A549 (cell line): ENCODE results near the gene ARHGAP31. TPM values are rescaled to one million over a fixed set of nuclear protein-coding genes. Genes with fewer than 3 reads are reported as not detected.
A peak's percentile ranks its signal among the peaks of the same experiment; 100 is the strongest.

Experiments
- ATAC-seq, 2 experiments: fragments of 200-7000 bp in 1 of 2; fragments of >200 bp in 1 of 2; cut with Nextera tagmentation in 1 of 2; cut with Tn5 transposase in 1 of 2; 3 replicates each; pipeline versions ENCODE4 v1.8.0 to v1.9.1; 2018 to 2020; ENCODE audit warnings: mild to moderate bottlenecking in 1 of 2, moderate library complexity in 1 of 2
- CTCF ChIA-PET: fragments of 300-600 bp; sonication (Branson Sonifier 250); formaldehyde crosslinking; extraction: SDS; loops from one replicate; lab custom pipeline; 2021; ENCODE audit warnings: antibody characterized with exemption, inconsistent platforms; lab: Yijun Ruan, JAX
- POLR2A ChIA-PET: fragments of 350-600 bp; formaldehyde crosslinking; extraction: SDS; loops from one replicate; lab custom pipeline; 2021; ENCODE audit warnings: antibody characterized with exemption, inconsistent platforms; lab: Yijun Ruan, JAX
- DNase-seq, 2 experiments: peaks; one replicate each; pipeline versions ENCODE4 v3.0.0 to v3.0.0-alpha.2; 2011 to 2016; ENCODE audit warnings: low read depth in 1 of 2, low spot score in 1 of 2
- FAIRE-seq: peaks from 2 replicates; lab custom pipeline; 2011; peaks lifted over from hg19 to GRCh38; lab: Jason Lieb, UNC
- H3K27ac ChIP-seq, 2 experiments: fragments of >200 bp; sonication (Bioruptor Twin); formaldehyde crosslinking; 3 replicates each; pipeline ENCODE4 v1.5.1; 2016 to 2017
- H3K4me1 ChIP-seq: fragments of >200 bp; sonication (Bioruptor Twin); formaldehyde crosslinking; 3 replicates; pipeline ENCODE4 v1.6.1; 2016
- H3K4me2 ChIP-seq: fragments of >200 bp; sonication (Bioruptor Twin); formaldehyde crosslinking; 3 replicates; pipeline ENCODE4 v1.6.1; 2016
- H3K4me3 ChIP-seq: fragments of >200 bp; sonication (Bioruptor Twin); formaldehyde crosslinking; 3 replicates; pipeline ENCODE4 v1.5.1; 2016
- H3K9me3 ChIP-seq: fragments of >200 bp; sonication (Bioruptor Twin); formaldehyde crosslinking; 3 replicates; pipeline ENCODE4 v1.6.1; 2016
- CBX8 ChIP-seq: fragments of 200-600 bp; sonication (generic); IDR thresholded peaks from 2 replicates; pipeline ENCODE4 v1.6.1; 2016
- CEBPB ChIP-seq, 2 experiments: fragments of >200 bp in 1 of 2; sonication (Bioruptor Twin) in 1 of 2; formaldehyde crosslinking in 1 of 2; IDR thresholded peaks; 2 replicates each; pipeline ENCODE4 v1.6.1; 2012 to 2016
- CHD2 ChIP-seq: fragments of 150-350 bp; IDR thresholded peaks from 2 replicates; pipeline ENCODE4 v1.6.1; 2014; ENCODE audit warnings: low read length; ENCODE audit not compliant: partially characterized antibody
- CHD4 ChIP-seq: fragments of 200-600 bp; sonication (generic); IDR thresholded peaks from 2 replicates; pipeline ENCODE4 v1.6.1; 2016; ENCODE audit warnings: antibody characterized with exemption, mild to moderate bottlenecking, borderline replicate concordance
- EHF ChIP-seq: fragments of 250-450 bp; sonication (Bioruptor Pico); IDR thresholded peaks from 2 replicates; pipeline ENCODE4 v1.5.0; 2020; ENCODE audit warnings: mild to moderate bottlenecking
- EHMT2 ChIP-seq: fragments of 200-600 bp; sonication (generic); IDR thresholded peaks from 2 replicates; pipeline ENCODE4 v1.6.1; 2016; ENCODE audit warnings: antibody characterized with exemption, low read depth, mild to moderate bottlenecking, moderate library complexity
- FOSL2 ChIP-seq, 2 experiments: fragments of 450-650 bp in 1 of 2; fragments of >200 bp in 1 of 2; sonication (Bioruptor Twin) in 1 of 2; formaldehyde crosslinking; IDR thresholded peaks; 2 replicates each; pipeline versions ENCODE4 v1.5.0 to v1.6.1; 2016 to 2020; ENCODE audit warnings: mild to moderate bottlenecking in 1 of 2, moderate library complexity in 1 of 2
- HDAC2 ChIP-seq: fragments of 200-600 bp; sonication (generic); IDR thresholded peaks from 2 replicates; pipeline ENCODE4 v1.6.1; 2016
- HOXB13 ChIP-seq: fragments of 250-450 bp; sonication (Bioruptor Pico); IDR thresholded peaks from 2 replicates; pipeline ENCODE4 v1.5.0; 2020; ENCODE audit warnings: low read depth, mild to moderate bottlenecking, moderate library complexity
- MAFK ChIP-seq: fragments of 450-650 bp; IDR thresholded peaks from 2 replicates; pipeline ENCODE4 v1.6.1; 2014; ENCODE audit not compliant: partially characterized antibody
- MYC ChIP-seq: IDR thresholded peaks from 2 replicates; pipeline ENCODE4 v1.6.1; 2012; ENCODE audit warnings: mild to moderate bottlenecking, inconsistent platforms, low read length, improper control_type of control experiment, borderline replicate concordance
- NFE2L2 ChIP-seq: fragments of 150-350 bp; conservative IDR thresholded peaks from 2 replicates; pipeline ENCODE4 v1.6.1; 2014; ENCODE audit warnings: low read length
- NPAS2 ChIP-seq: fragments of 250-450 bp; sonication (Bioruptor Pico); IDR thresholded peaks from 2 replicates; pipeline ENCODE4 v1.8.0; 2022; ENCODE audit warnings: mild to moderate bottlenecking, moderate library complexity, borderline replicate concordance
- PHF8 ChIP-seq: fragments of 200-600 bp; sonication (generic); IDR thresholded peaks from 2 replicates; pipeline ENCODE4 v1.6.1; 2016; ENCODE audit warnings: low read depth, mild to moderate bottlenecking, antibody characterized with exemption, moderate library complexity, borderline replicate concordance
- RFX5 ChIP-seq: fragments of 450-650 bp; IDR thresholded peaks from 2 replicates; pipeline ENCODE4 v1.7.1; 2014; ENCODE audit warnings: antibody characterized with exemption, mild to moderate bottlenecking, moderate library complexity
- SMC3 ChIP-seq: fragments of >200 bp; sonication (Bioruptor Twin); formaldehyde crosslinking; IDR thresholded peaks from 3 replicates; pipeline ENCODE4 v1.6.1; 2018; ENCODE audit warnings: inconsistent platforms
- SREBF2 ChIP-seq: fragments of 450-650 bp; IDR thresholded peaks from 2 replicates; pipeline ENCODE4 v1.6.1; 2014; ENCODE audit warnings: mild to moderate bottlenecking, moderate library complexity
- TFCP2L1 ChIP-seq: fragments of 250-450 bp; sonication (Bioruptor Pico); IDR thresholded peaks from 2 replicates; pipeline ENCODE4 v1.5.0; 2021; ENCODE audit warnings: mild to moderate bottlenecking
- ZFP36 ChIP-seq: fragments of 450-650 bp; IDR thresholded peaks from 2 replicates; pipeline ENCODE4 v1.6.1; 2014; ENCODE audit warnings: borderline replicate concordance; ENCODE audit not compliant: partially characterized antibody
- WGBS: methylation state at CpG from one replicate; pipeline ENCODE4 v1.1.6; 2017; ENCODE audit errors: missing lambda C conversion rate; 5-methylcytosine and 5-hydroxymethylcytosine counted together
- polyA plus RNA-seq, 4 experiments: library from polyadenylated mRNA; depleted of rRNA in 3 of 4; stranded (reverse); fragments of >200 nt; fragmentation: RNase III in 1 of 4; extraction: RNeasy Plus Mini Kit Qiagen cat#74134 plus additional on column Dnase treatment in 1 of 4; gene quantifications; 2 replicates in 3 of 4; 3 replicates in 1 of 4; pipeline ENCODE4 v1.2.3, GENCODE V29; 2011 to 2017
- TF ChIP-seq, protein P1 (sequence below): fragments of 150-350 bp; IDR thresholded peaks from 2 replicates; pipeline ENCODE4 v1.6.1; 2014; ENCODE audit warnings: low read depth, mild to moderate bottlenecking, low read length
- TF ChIP-seq, protein P2 (sequence below): fragments of 450-650 bp; IDR thresholded peaks from 2 replicates; pipeline ENCODE4 v1.6.1; 2014; ENCODE audit warnings: antibody characterized with exemption
- TF ChIP-seq, protein P3 (sequence below): fragments of 250-450 bp; sonication (Bioruptor Pico); IDR thresholded peaks from 2 replicates; pipeline ENCODE4 v1.5.0; 2021; ENCODE audit warnings: mild to moderate bottlenecking, moderate library complexity, borderline replicate concordance
- TF ChIP-seq, protein P4 (sequence below): IDR thresholded peaks from 2 replicates; pipeline ENCODE4 v1.6.1; 2012; ENCODE audit warnings: low read depth, borderline replicate concordance

Gene ARHGAP31
- polyA plus RNA-seq, 2 of the 4 experiments (the other 2 are of a cell fraction): 0.93 to 1.3 TPM

DNA sequence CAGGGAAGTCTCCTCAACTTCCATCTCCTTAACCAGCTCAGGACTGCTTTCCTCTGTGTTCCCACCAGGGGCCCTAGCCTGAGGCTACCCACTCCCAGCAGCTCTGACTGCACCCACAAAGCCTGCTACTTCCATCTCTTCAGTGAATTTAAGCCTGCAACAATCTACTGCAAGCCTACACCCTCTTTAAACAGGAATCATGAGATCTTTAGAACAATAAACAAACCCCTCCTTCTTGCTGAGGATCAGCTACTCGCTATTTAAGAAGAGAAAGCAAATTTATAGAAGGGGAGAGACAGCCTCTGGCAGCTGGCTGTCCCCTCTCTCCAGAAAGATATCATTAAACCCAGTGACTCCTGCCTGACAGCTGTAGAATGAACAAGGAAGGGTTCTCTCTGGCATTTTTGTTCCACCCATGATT, 51.9 kb downstream of the ARHGAP31 start:
- no peaks in the 10 kb centered on the region for H3K9me3 ChIP-seq
- H3K27ac ChIP-seq: no peak overlapping the region
- no peaks in the 10 kb centered on the region for H3K4me1 ChIP-seq
- TF ChIP-seq PHF8: no peak
- no peak for TF ChIP-seq EHMT2
- TF ChIP-seq CHD4: no peak
- TF ChIP-seq, protein P1, sequence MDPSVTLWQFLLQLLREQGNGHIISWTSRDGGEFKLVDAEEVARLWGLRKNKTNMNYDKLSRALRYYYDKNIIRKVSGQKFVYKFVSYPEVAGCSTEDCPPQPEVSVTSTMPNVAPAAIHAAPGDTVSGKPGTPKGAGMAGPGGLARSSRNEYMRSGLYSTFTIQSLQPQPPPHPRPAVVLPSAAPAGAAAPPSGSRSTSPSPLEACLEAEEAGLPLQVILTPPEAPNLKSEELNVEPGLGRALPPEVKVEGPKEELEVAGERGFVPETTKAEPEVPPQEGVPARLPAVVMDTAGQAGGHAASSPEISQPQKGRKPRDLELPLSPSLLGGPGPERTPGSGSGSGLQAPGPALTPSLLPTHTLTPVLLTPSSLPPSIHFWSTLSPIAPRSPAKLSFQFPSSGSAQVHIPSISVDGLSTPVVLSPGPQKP: no peak
- no peak for TF ChIP-seq FOSL2 (IDR thresholded peaks at IDR 0.05)
- no peak for TF ChIP-seq FOSL2 (CRISPR knock-in tag; IDR thresholded peaks at IDR 0.05)
- no peak for TF ChIP-seq EHF (CRISPR knock-in tag)
- FAIRE-seq: no peak
- H3K4me2 ChIP-seq: no peak overlapping the region
- ATAC-seq: peak in 1 of 2 experiments; percentile 60; a peak in 4 of 6 replicates
- ChIA-PET POLR2A (no interaction called here), CTCF (interaction anchor here (0.9 to 2.1 kb wide), 3 partner anchors 9 to 53 kb away, joined by 3 to 5 read pairs (median 4); no protein-coding TSS in a partner anchor)
- DNase-seq: no peak
- 70% methylated on average over 1 of the region's 1 CpG for WGBS
- H3K4me3 ChIP-seq: no peak overlapping the region

DNA sequence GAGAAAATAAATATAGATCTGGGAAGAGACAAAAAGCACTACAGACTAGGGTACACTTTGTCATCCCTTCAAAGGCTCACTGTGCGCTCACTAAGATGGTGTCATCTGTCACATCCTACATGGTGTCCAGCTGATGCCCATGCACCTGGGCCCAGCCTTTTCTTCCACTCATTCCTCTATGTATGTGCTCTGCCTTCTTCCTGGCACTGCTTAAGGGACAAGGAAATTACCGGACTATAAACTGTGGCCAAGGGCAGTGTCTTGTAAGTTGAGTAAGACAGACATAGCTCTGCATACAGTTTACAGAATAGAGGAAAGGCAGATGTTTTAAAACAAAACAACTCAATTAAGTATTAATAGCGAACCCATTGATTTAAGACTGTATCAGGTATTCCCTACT, 52.9 kb downstream of the ARHGAP31 start:
- WGBS: 79% methylated on average over 3 of the region's 3 CpGs

More for the DNA sequence above, 52.9 kb downstream of the ARHGAP31 start:
- POLR2A ChIA-PET: no interaction called here
- no peak for FAIRE-seq
- no peak overlapping the region for H3K4me3 ChIP-seq
- CTCF ChIA-PET: interaction anchor here (1.0 to 1.6 kb wide), 2 partner anchors 10 to 52 kb away, joined by 3 to 4 read pairs; no protein-coding TSS in a partner anchor
- TF ChIP-seq HOXB13 (CRISPR knock-in tag) (no peak), MYC (no peak), PHF8 (no peak), FOSL2 (IDR thresholded peaks at IDR 0.05) (no peak), FOSL2 (CRISPR knock-in tag; IDR thresholded peaks at IDR 0.05) (no peak), CBX8 (no peak), MAFK (no peak), SREBF2 (no peak), CHD2 (no peak), CEBPB (IDR thresholded peaks at IDR 0.05) (no peak), ZFP36 (no peak), NPAS2 (CRISPR knock-in tag) (no peak), HDAC2 (no peak), RFX5 (no peak), SMC3 (no peak), TFCP2L1 (CRISPR knock-in tag) (no peak), CHD4 (no peak), NFE2L2 (no peak)
- TF ChIP-seq, protein P2, sequence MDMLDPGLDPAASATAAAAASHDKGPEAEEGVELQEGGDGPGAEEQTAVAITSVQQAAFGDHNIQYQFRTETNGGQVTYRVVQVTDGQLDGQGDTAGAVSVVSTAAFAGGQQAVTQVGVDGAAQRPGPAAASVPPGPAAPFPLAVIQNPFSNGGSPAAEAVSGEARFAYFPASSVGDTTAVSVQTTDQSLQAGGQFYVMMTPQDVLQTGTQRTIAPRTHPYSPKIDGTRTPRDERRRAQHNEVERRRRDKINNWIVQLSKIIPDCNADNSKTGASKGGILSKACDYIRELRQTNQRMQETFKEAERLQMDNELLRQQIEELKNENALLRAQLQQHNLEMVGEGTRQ: no peak
- TF ChIP-seq, protein P3, sequence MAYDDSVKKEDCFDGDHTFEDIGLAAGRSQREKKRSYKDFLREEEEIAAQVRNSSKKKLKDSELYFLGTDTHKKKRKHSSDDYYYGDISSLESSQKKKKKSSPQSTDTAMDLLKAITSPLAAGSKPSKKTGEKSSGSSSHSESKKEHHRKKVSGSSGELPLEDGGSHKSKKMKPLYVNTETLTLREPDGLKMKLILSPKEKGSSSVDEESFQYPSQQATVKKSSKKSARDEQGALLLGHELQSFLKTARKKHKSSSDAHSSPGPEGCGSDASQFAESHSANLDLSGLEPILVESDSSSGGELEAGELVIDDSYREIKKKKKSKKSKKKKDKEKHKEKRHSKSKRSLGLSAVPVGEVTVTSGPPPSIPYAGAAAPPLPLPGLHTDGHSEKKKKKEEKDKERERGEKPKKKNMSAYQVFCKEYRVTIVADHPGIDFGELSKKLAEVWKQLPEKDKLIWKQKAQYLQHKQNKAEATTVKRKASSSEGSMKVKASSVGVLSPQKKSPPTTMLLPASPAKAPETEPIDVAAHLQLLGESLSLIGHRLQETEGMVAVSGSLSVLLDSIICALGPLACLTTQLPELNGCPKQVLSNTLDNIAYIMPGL (CRISPR knock-in tag): no peak
- TF ChIP-seq, protein P4, sequence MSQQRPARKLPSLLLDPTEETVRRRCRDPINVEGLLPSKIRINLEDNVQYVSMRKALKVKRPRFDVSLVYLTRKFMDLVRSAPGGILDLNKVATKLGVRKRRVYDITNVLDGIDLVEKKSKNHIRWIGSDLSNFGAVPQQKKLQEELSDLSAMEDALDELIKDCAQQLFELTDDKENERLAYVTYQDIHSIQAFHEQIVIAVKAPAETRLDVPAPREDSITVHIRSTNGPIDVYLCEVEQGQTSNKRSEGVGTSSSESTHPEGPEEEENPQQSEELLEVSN: no peak
- H3K27ac ChIP-seq: no peak overlapping the region
- H3K9me3 ChIP-seq: no peaks in the 10 kb centered on the region
- no peak overlapping the region for H3K4me2 ChIP-seq
- no peak for ATAC-seq
- DNase-seq: no peak
- no peaks in the 10 kb centered on the region for H3K4me1 ChIP-seq
